ENCODE results near the gene ZXDC. TPM values are rescaled to one million over a fixed set of nuclear protein-coding genes. Genes with fewer than 3 reads are reported as not detected.

ZXDC gene
- total RNA-seq, 2 donors from 2014 or later, result 20.4 to 28.5 TPM

- no peak overlapping the region for H3K27ac ChIP-seq
- TF ChIP-seq CTCF (IDR thresholded peaks at IDR 0.05), result no peak
- H3K9ac ChIP-seq (ENCODE audit: low read depth in 2 of 2, low read length in 2 of 2), result no peak overlapping the region
- H3K27me3 ChIP-seq, result no peaks in the 10 kb centered on the region
- intact Hi-C loops (cut with DNase I), result no loop called here
- no peaks in the 10 kb centered on the region for H3K4me1 ChIP-seq
- H3K36me3 ChIP-seq, result no peaks in the 10 kb centered on the region
- H3K9me3 ChIP-seq, result no peaks in the 10 kb centered on the region
- DNase-seq, result no peak
- H3K4me3 ChIP-seq, result no peak overlapping the region
Measured at GRCh38 chr3:126496894-126497850, 21.5 kb upstream of the ZXDC start.

- Histone ChIP-seq H3K4me1 (no peaks in the 10 kb centered on the region), H3K4me3 (no peak overlapping the region), H3K9me3 (no peaks in the 10 kb centered on the region), H3K27ac (no peak overlapping the region), H3K27me3 (no peaks in the 10 kb centered on the region), H3K9ac (ENCODE audit: low read depth in 2 of 2, low read length in 2 of 2) (no peak overlapping the region), H3K36me3 (no peaks in the 10 kb centered on the region)
- no peak for TF ChIP-seq CTCF (IDR thresholded peaks at IDR 0.05)
- DNase-seq, result no peak
- intact Hi-C loops (cut with DNase I), result no loop called here
Measured at GRCh38 chr3:126495786-126496185, 20.1 kb upstream of the ZXDC start.

- DNase-seq, result no peak
- H3K27me3 ChIP-seq, result no peaks in the 10 kb centered on the region
- no peaks in the 10 kb centered on the region for H3K9me3 ChIP-seq
- intact Hi-C loops (cut with DNase I), result no loop called here
- no peak for TF ChIP-seq CTCF (IDR thresholded peaks at IDR 0.05)
- H3K4me3 ChIP-seq, result no peak overlapping the region
- H3K36me3 ChIP-seq, result no peaks in the 10 kb centered on the region
- no peaks in the 10 kb centered on the region for H3K4me1 ChIP-seq
- H3K27ac ChIP-seq, result no peak overlapping the region
- no peak overlapping the region for H3K9ac ChIP-seq (ENCODE audit: low read depth in 2 of 2, low read length in 2 of 2)
Measured at GRCh38 chr3:126494970-126495230, 19.2 kb upstream of the ZXDC start.

GRCh38 chr3:126494204-126494969, 18.7 kb upstream of the ZXDC start:
- intact Hi-C loops (cut with DNase I), result no loop called here
- Histone ChIP-seq H3K4me3 (no peak overlapping the region), H3K27me3 (no peaks in the 10 kb centered on the region), H3K9me3 (no peaks in the 10 kb centered on the region), H3K36me3 (no peaks in the 10 kb centered on the region), H3K9ac (ENCODE audit: low read depth in 2 of 2, low read length in 2 of 2) (no peak overlapping the region), H3K27ac (no peak overlapping the region), H3K4me1 (no peaks in the 10 kb centered on the region)
- TF ChIP-seq CTCF (IDR thresholded peaks at IDR 0.05), result no peak
- no peak for DNase-seq

GRCh38 chr3:126493739-126494138, 18.0 kb upstream of the ZXDC start:
- intact Hi-C loops (cut with DNase I), result no loop called here
- no peaks in the 10 kb centered on the region for H3K9me3 ChIP-seq
- no peaks in the 10 kb centered on the region for H3K36me3 ChIP-seq
- H3K4me1 ChIP-seq, result no peaks in the 10 kb centered on the region
- H3K4me3 ChIP-seq, result no peak overlapping the region
- H3K27me3 ChIP-seq, result no peaks in the 10 kb centered on the region
- no peak for TF ChIP-seq CTCF (IDR thresholded peaks at IDR 0.05)
- DNase-seq, result no peak
- H3K9ac ChIP-seq (ENCODE audit: low read depth in 2 of 2, low read length in 2 of 2), result no peak overlapping the region
- H3K27ac ChIP-seq, result no peak overlapping the region

Data from colonic mucosa (tissue), 4 donors.